ENCODE data around the gene SLC17A1.
"Not testable (repeated sequence)": the region's sequence is repeated elsewhere in the genome, so short reads cannot be mapped to it uniquely, and the experiment has no call there.

Gene SLC17A1

DNA sequence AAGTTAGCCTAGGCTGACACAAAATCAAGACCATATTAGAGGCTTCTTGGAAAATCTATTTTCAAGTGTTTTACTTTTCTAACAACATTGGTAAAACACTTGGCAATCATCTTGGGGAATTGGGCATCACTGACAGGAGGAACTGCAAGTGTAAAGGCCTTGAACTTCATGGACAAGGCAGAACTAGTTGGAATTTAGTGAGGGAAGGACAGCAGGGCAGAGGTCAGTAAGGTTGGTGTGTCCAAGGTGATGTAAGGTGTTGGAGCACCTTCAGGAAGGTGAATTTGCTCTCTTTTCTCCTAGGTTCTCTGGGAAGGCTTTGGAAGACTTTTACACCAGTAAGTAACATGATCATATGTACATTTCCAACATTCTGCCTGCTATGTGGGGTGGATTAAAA is 78.8 kb downstream of the SLC17A1 start:
- DNase-seq (ENCODE audit: low read depth) = no peak
- no peak overlapping the region for H3K4me3 ChIP-seq (replicated peaks; ENCODE audit: low read depth, low read length)
- TF ChIP-seq, protein P1, sequence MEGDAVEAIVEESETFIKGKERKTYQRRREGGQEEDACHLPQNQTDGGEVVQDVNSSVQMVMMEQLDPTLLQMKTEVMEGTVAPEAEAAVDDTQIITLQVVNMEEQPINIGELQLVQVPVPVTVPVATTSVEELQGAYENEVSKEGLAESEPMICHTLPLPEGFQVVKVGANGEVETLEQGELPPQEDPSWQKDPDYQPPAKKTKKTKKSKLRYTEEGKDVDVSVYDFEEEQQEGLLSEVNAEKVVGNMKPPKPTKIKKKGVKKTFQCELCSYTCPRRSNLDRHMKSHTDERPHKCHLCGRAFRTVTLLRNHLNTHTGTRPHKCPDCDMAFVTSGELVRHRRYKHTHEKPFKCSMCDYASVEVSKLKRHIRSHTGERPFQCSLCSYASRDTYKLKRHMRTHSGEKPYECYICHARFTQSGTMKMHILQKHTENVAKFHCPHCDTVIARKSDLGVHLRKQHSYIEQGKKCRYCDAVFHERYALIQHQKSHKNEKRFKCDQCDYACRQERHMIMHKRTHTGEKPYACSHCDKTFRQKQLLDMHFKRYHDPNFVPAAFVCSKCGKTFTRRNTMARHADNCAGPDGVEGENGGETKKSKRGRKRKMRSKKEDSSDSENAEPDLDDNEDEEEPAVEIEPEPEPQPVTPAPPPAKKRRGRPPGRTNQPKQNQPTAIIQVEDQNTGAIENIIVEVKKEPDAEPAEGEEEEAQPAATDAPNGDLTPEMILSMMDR (IDR thresholded peaks at IDR 0.05; ENCODE audit: low read length, missing control alignments) = no peak

- TF ChIP-seq, protein P1 (IDR thresholded peaks at IDR 0.05; ENCODE audit: low read length, missing control alignments) = no peak
- no peak for DNase-seq (ENCODE audit: low read depth)
- H3K4me3 ChIP-seq (replicated peaks; ENCODE audit: low read depth, low read length) = no peak overlapping the region
Observed at GRCh38 chr6:25750906-25751305, 80.9 kb downstream of the SLC17A1 start.

DNA sequence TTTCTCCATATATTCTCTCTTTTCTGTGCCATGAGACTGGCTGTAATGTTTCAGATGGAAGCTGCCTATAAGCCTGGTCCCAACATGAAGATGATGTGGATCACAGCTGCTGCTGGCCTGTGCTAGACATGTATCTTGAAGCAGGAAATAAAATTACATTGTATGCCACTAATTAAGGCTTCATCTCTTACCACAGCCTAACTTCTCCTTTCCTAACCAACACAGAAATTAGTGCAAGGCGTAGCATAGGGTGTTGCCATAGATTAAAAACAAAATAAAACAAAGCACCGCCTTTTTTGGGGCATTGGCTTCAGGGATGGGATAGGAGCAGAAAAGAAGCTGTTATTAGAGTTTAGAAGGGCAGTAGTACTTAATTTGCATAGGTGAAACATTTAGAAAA is 82.0 kb downstream of the SLC17A1 start:
- no peak overlapping the region for H3K4me3 ChIP-seq (replicated peaks; ENCODE audit: low read depth, low read length)
- no peak for DNase-seq (ENCODE audit: low read depth)
- TF ChIP-seq, protein P1 (IDR thresholded peaks at IDR 0.05; ENCODE audit: low read length, missing control alignments) = no peak

- not testable (repeated sequence) for DNase-seq (ENCODE audit: low read depth)
Observed at GRCh38 chr6:25748601-25749517, 83.0 kb downstream of the SLC17A1 start.

DNA sequence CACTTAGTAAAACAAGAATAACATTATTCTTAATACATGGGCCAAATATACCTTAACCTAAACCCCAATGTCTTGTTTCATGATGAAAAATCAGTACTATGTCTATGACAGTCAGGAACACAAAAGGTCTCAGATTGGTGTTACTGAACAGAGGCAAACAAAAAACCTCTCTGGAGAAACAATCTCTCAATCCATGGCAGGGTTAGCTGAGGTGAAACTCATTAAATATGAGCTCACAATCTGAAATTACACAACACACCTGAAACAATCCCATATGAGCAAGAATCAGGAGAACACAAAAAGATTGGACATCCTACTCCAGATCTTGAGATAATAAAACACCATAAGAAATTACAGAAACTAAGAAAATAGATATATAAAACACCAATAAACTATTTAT is 83.8 kb downstream of the SLC17A1 start:
- no peak overlapping the region for H3K4me3 ChIP-seq (replicated peaks; ENCODE audit: low read depth, low read length)
- no peak for DNase-seq (ENCODE audit: low read depth)
- TF ChIP-seq, protein P1 (IDR thresholded peaks at IDR 0.05; ENCODE audit: low read length, missing control alignments) = no peak

More at GRCh38 chr6:25748601-25749517, 83.0 kb downstream of the SLC17A1 start:
- not testable (repeated sequence) for H3K4me3 ChIP-seq (replicated peaks; ENCODE audit: low read depth, low read length)

DNA sequence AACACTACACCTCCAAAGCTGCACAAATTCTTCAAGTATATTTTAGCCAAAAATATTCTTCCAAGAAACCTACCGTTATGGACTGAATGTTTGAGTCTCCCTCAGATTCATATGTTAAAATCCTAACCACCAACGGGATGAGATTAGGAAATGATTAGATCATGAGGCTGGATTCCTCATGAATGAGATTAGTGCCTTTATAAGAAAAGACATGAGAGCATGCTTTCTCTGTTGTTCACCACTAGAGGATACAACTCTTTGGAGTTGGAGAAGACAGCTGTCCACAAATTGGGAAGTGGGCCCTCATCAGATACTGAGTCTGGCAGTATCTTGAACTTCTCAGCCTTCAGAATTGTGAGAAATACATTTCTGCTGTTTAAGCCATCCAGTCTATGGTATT is 84.4 kb downstream of the SLC17A1 start:
- DNase-seq (ENCODE audit: low read depth) = no peak

GRCh38 chr6:25746968-25747367 is 84.9 kb downstream of the SLC17A1 start:
- DNase-seq (ENCODE audit: low read depth) = no peak
- TF ChIP-seq, protein P1 (IDR thresholded peaks at IDR 0.05; ENCODE audit: low read length, missing control alignments) = no peak
- H3K4me3 ChIP-seq (replicated peaks; ENCODE audit: low read depth, low read length) = no peak overlapping the region

More for the DNA sequence above, 84.4 kb downstream of the SLC17A1 start:
- H3K4me3 ChIP-seq (replicated peaks; ENCODE audit: low read depth, low read length) = no peak overlapping the region
- TF ChIP-seq, protein P1 (IDR thresholded peaks at IDR 0.05; ENCODE audit: low read length, missing control alignments) = no peak

Data from fibroblast of pulmonary artery (primary cell).